Mammary epithelial cell (primary cell): ENCODE results near the gene ABCB8.

Source experiments
- EZH2 ChIP-seq: IDR thresholded peaks from 2 replicates; pipeline ENCODE4 v1.6.1; 2012; ENCODE audit warnings: low read length, inconsistent platforms, borderline replicate concordance
- TF ChIP-seq, protein P1 (sequence below), 2 donors: IDR thresholded peaks in 1 of 2; conservative IDR thresholded peaks in 1 of 2; 2 replicates each; pipeline ENCODE4 v1.5.1; 2011 to 2012; ENCODE audit warnings: inconsistent platforms in 2 of 2, low read length in 2 of 2, mild to moderate bottlenecking in 2 of 2, control low read depth in 1 of 2, low read depth in 1 of 2; ENCODE audit not compliant: insufficient read depth in 1 of 2; ENCODE audit errors: extremely low read depth in 1 of 2

DNA sequence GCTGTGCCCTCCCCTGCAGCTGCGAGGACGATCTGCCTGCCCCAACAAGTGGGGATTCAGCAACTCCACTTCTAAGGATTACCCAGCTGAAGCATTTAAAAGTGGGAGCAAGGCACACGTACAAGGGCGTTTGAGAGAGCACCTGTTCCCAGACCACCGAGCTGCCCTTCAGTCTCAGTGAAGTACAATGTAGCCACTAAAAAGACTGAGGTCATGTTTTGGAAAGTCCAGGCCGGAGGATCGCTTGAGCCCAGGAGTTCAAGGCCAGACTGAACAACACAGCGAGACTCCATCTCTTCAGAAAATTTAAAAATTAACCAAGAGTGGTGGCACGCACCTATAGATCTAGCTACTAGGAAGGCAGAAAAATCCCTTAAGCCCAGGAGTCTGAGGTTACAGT is 22.7 kb upstream of the ABCB8 start:
- TF ChIP-seq, protein P1, sequence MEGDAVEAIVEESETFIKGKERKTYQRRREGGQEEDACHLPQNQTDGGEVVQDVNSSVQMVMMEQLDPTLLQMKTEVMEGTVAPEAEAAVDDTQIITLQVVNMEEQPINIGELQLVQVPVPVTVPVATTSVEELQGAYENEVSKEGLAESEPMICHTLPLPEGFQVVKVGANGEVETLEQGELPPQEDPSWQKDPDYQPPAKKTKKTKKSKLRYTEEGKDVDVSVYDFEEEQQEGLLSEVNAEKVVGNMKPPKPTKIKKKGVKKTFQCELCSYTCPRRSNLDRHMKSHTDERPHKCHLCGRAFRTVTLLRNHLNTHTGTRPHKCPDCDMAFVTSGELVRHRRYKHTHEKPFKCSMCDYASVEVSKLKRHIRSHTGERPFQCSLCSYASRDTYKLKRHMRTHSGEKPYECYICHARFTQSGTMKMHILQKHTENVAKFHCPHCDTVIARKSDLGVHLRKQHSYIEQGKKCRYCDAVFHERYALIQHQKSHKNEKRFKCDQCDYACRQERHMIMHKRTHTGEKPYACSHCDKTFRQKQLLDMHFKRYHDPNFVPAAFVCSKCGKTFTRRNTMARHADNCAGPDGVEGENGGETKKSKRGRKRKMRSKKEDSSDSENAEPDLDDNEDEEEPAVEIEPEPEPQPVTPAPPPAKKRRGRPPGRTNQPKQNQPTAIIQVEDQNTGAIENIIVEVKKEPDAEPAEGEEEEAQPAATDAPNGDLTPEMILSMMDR (conservative IDR thresholded peaks at IDR 0.05 in 1 of 2, IDR thresholded peaks at IDR 0.05 in 1 of 2; ENCODE audit: extremely low read depth in 1 of 2, insufficient read depth in 1 of 2, low read depth in 1 of 2, low read length in 2 of 2), result no peak
- no peak for TF ChIP-seq EZH2
